Activated T-cell treated with anti-CD3 and anti-CD28 coated beads for 4 hours (primary cell): ENCODE measurements around the gene UCK1.
A peak's percentile ranks its signal among the peaks of the same experiment; 100 is the strongest.
"Not testable (repeated sequence)": the region's sequence is repeated elsewhere in the genome, so short reads cannot be mapped to it uniquely, and the experiment has no call there.

Source experiments
- DNase-seq: peaks from one replicate; pipeline ENCODE4 v3.0.0-alpha.2; 2020

Gene UCK1

GRCh38 chr9:131523086-131523388 lies 8.0 kb downstream of the UCK1 start:
- DNase-seq: no peak

- no peak for DNase-seq
Observed at GRCh38 chr9:131522257-131523085, 8.6 kb downstream of the UCK1 start.

- DNase-seq: no peak
Observed at GRCh38 chr9:131521822-131522221, 9.2 kb downstream of the UCK1 start.

- no peak for DNase-seq
Observed at GRCh38 chr9:131521203-131521602, 9.9 kb downstream of the UCK1 start.

- no peak for DNase-seq
Observed at GRCh38 chr9:131520503-131520902, 10.6 kb downstream of the UCK1 start.

- DNase-seq: no peak
Observed at GRCh38 chr9:131518553-131518952, 12.5 kb downstream of the UCK1 start.

GRCh38 chr9:131517761-131518190 lies 13.3 kb downstream of the UCK1 start:
- no peak for DNase-seq

GRCh38 chr9:131516930-131517329 lies 14.1 kb downstream of the UCK1 start:
- no peak for DNase-seq

GRCh38 chr9:131516100-131516499 lies 15.0 kb downstream of the UCK1 start:
- no peak for DNase-seq

GRCh38 chr9:131515559-131516031 lies 15.5 kb downstream of the UCK1 start:
- not testable (repeated sequence) for DNase-seq

GRCh38 chr9:131513177-131513576 lies 17.9 kb downstream of the UCK1 start:
- DNase-seq: no peak

- DNase-seq: no peak
Observed at GRCh38 chr9:131511880-131512279, 19.2 kb downstream of the UCK1 start.

GRCh38 chr9:131511416-131511815 lies 19.6 kb downstream of the UCK1 start:
- DNase-seq: no peak

- no peak for DNase-seq
Observed at GRCh38 chr9:131505012-131505411, 26.1 kb downstream of the UCK1 start.

GRCh38 chr9:131503626-131504465 lies 27.2 kb downstream of the UCK1 start:
- no peak for DNase-seq

- peak; percentile 80 for DNase-seq
Observed at GRCh38 chr9:131502781-131503625, 28.1 kb downstream of the UCK1 start, which contains the start of gene POMT1. Gene POMT1, plus strand, starts transcription at chr9:131502918. Its CDS starts 1,301 bp downstream, at chr9:131504219.

- DNase-seq: peak; percentile 26
Observed at GRCh38 chr9:131500939-131501541, 30.0 kb downstream of the UCK1 start.

- peak; percentile 44 for DNase-seq
Observed at GRCh38 chr9:131500377-131500776, 30.7 kb downstream of the UCK1 start.

- no peak for DNase-seq
Observed at GRCh38 chr9:131499254-131499767, 31.8 kb downstream of the UCK1 start.

GRCh38 chr9:131496844-131497405 lies 34.1 kb downstream of the UCK1 start:
- DNase-seq: no peak

GRCh38 chr9:131495785-131496184 lies 35.3 kb downstream of the UCK1 start:
- DNase-seq: no peak
